HepG2 (cell line): ENCODE results near the gene KANTR. TPM values are rescaled to one million over a fixed set of nuclear protein-coding genes. Genes with fewer than 3 reads are reported as not detected.

Experiments
- ATAC-seq: fragments of 200-7000 bp; cut with Tn5 transposase; 3 replicates; pipeline ENCODE4 v1.9.1; 2020; ENCODE audit warnings: mild to moderate bottlenecking, moderate library complexity
- BruUV-seq: library from RNA; stranded (reverse); fragments of 400-500 nt; replicated peaks from 2 replicates; lab custom pipeline; 2021; lab: Mats Ljungman, UMichigan
- CTCF ChIA-PET: fragments of 300-600 bp; formaldehyde crosslinking; extraction: SDS; loops from one replicate; lab custom pipeline; 2021; ENCODE audit warnings: low total read pairs, inconsistent platforms, low intra/inter-chr PET ratio; lab: Yijun Ruan, JAX
- POLR2A ChIA-PET: fragments of 350-600 bp; sonication (Branson Sonifier 250); formaldehyde crosslinking; loops from one replicate; lab custom pipeline; 2020; ENCODE audit warnings: antibody characterized with exemption, inconsistent platforms; lab: Yijun Ruan, JAX
- DNase-seq: peaks from one replicate; pipeline ENCODE4 v3.0.0-alpha.2; 2015; ENCODE audit warnings: low spot score
- FAIRE-seq: peaks from 3 replicates; lab custom pipeline; 2011; peaks lifted over from hg19 to GRCh38; lab: Jason Lieb, UNC
- H2AFZ ChIP-seq: one replicate; pipeline ENCODE4 v1.6.1; 2011; ENCODE audit warnings: low read length, inconsistent platforms
- H3K27ac ChIP-seq: fragments of 300-600 bp; 3 replicates; pipeline ENCODE4 v1.8.0; 2011; ENCODE audit warnings: mixed run types, mild to moderate bottlenecking, mixed read lengths, low read length, inconsistent platforms; ENCODE audit not compliant: insufficient read depth; ENCODE audit errors: extremely low read length
- H3K27me3 ChIP-seq, 2 experiments: fragments of 200-600 bp in 1 of 2; 2 replicates in 1 of 2; 3 replicates in 1 of 2; pipeline versions ENCODE4 v1.6.0 to v1.8.0; 2011; ENCODE audit warnings: low read length in 2 of 2, mild to moderate bottlenecking in 2 of 2, moderate library complexity in 2 of 2, inconsistent platforms in 1 of 2; ENCODE audit not compliant: insufficient read depth in 2 of 2, control insufficient read depth in 1 of 2
- H3K36me3 ChIP-seq, 2 experiments: fragments of 200-600 bp in 1 of 2; replicated peaks in 1 of 2; 2 replicates in 1 of 2; 3 replicates in 1 of 2; pipeline versions ENCODE4 v1.5.1 to v1.8.0; 2011; ENCODE audit warnings: low read length in 2 of 2, inconsistent platforms in 1 of 2; ENCODE audit not compliant: insufficient read depth in 2 of 2, control insufficient read depth in 1 of 2
- H3K4me1 ChIP-seq: 2 replicates; pipeline ENCODE4 v1.5.1; 2012; ENCODE audit warnings: low read length, inconsistent platforms; ENCODE audit not compliant: insufficient read depth
- H3K4me2 ChIP-seq: 2 replicates; pipeline ENCODE4 v1.6.0; 2011; ENCODE audit warnings: low read depth, low read length, inconsistent platforms
- H3K4me3 ChIP-seq, 3 experiments: fragments of 200-600 bp in 1 of 3; sonication (generic), shearing (Covaris generic) in 1 of 3; replicated peaks in 1 of 3; 2 replicates each; pipeline ENCODE4 v1.5.1; 2011 to 2016; ENCODE audit warnings: low read length in 3 of 3, inconsistent platforms in 2 of 3, low read depth in 2 of 3, mild to moderate bottlenecking in 2 of 3, control low read depth in 1 of 3, mixed read lengths in 1 of 3; ENCODE audit not compliant: insufficient read depth in 1 of 3
- H3K79me2 ChIP-seq: one replicate; pipeline ENCODE4 v1.6.1; 2011; ENCODE audit warnings: low read length, inconsistent platforms; ENCODE audit not compliant: insufficient read depth
- H3K9ac ChIP-seq: 2 replicates; pipeline ENCODE4 v1.6.0; 2011; ENCODE audit warnings: mild to moderate bottlenecking, low read depth, low read length, inconsistent platforms; ENCODE audit not compliant: insufficient read depth
- H3K9me3 ChIP-seq: 2 replicates; pipeline ENCODE4 v1.5.1; 2012; ENCODE audit warnings: mild to moderate bottlenecking, low read length
- H4K20me1 ChIP-seq: 2 replicates; pipeline ENCODE4 v1.6.0; 2011; ENCODE audit warnings: inconsistent platforms, mild to moderate bottlenecking, low read length, moderate library complexity; ENCODE audit not compliant: insufficient read depth
- ARNT ChIP-seq: fragments of 450-650 bp; IDR thresholded peaks from 2 replicates; pipeline ENCODE4 v1.6.1; 2017
- MTA3 ChIP-seq: sonication (generic); formaldehyde crosslinking; IDR thresholded peaks from 2 replicates; pipeline ENCODE4 v1.4.0; 2020; ENCODE audit warnings: missing genetic modification reagents
- NR0B2 ChIP-seq: sonication (generic); formaldehyde crosslinking; IDR thresholded peaks from 2 replicates; pipeline ENCODE4 v1.4.0; 2020; ENCODE audit warnings: mild to moderate bottlenecking, missing genetic modification reagents
- ZNF407 ChIP-seq: sonication (generic); formaldehyde crosslinking; IDR thresholded peaks from one replicate; pipeline ENCODE4 v1.5.1; 2020; ENCODE audit warnings: mild to moderate bottlenecking, missing genetic modification reagents; ENCODE audit errors: not compliant biosample characterization
- ZNF562 ChIP-seq: sonication (generic); formaldehyde crosslinking; IDR thresholded peaks from 2 replicates; pipeline ENCODE4 v1.8.0; 2022; ENCODE audit warnings: missing genetic modification reagents, borderline replicate concordance
- ZZZ3 ChIP-seq: sonication (generic); formaldehyde crosslinking; IDR thresholded peaks from 2 replicates; pipeline ENCODE4 v1.4.0; 2020; ENCODE audit warnings: missing genetic modification reagents, mild to moderate bottlenecking, borderline replicate concordance
- WGBS: methylation state at CpG from one replicate; pipeline ENCODE4 v1.1.6; 2017; ENCODE audit warnings: low lambda C conversion rate; 5-methylcytosine and 5-hydroxymethylcytosine counted together
- in situ Hi-C: cut with HindIII; loops from 2 replicates; pipeline ENCODE4 v1.10.0; 2017; ENCODE audit warnings: low pct_unique_long_range_greater_than_20kb; ENCODE audit not compliant: extremely low pct_ligation_motif_present
- intact Hi-C: fragments of 100-400 bp; cut with micrococcal nuclease; formaldehyde crosslinking; loops from one replicate; pipeline ENCODE4 v1.10.0; 2022; ENCODE audit not compliant: unreplicated experiment
- polyA plus RNA-seq, 8 experiments: library from polyadenylated mRNA; depleted of rRNA in 3 of 8; stranded (reverse) in 7 of 8; unstranded in 1 of 8; fragments of >200 nt; fragmentation: Illumina TruSeq in 4 of 8; extraction: Trizol in 4 of 8; gene quantifications; 2 replicates each; pipeline versions ENCODE4 v1.2.1 to v1.2.3, GENCODE V29; 2011 to 2016; ENCODE audit warnings: low read depth in 4 of 8, missing spikeins in 1 of 8, mixed read lengths in 1 of 8; ENCODE audit not compliant: insufficient read depth in 1 of 8
- total RNA-seq, 5 experiments: library from RNA; depleted of rRNA; stranded (reverse); fragments of >200 nt; fragmentation: Illumina TruSeq; extraction: Trizol; gene quantifications; 2 replicates each; pipeline ENCODE4 v1.2.3, GENCODE V29; 2016; ENCODE audit warnings: low read depth in 1 of 5

KANTR gene
- total and polyA plus RNA-seq, 2 of the 13 experiments (the other 11 are each of a cell fraction or from before 2014, with no cell fraction given), result 4.4 to 9.0 TPM

GRCh38 chrX:53163436-53163835 lies 69.5 kb downstream of the KANTR start:
- in situ Hi-C loops, result no loop called here
- no peak for FAIRE-seq

More at GRCh38 chrX:53163436-53163835, 69.5 kb downstream of the KANTR start:
- Histone ChIP-seq H3K27ac (no peak overlapping the region), H3K9me3 (no peaks in the 10 kb centered on the region), H3K4me3 (no peak overlapping the region), H3K27me3 (no peaks in the 10 kb centered on the region), H3K4me1 (no peaks in the 10 kb centered on the region), H3K4me2 (no peak overlapping the region), H4K20me1 (no peaks in the 10 kb centered on the region), H3K9ac (no peak overlapping the region), H3K79me2 (no peaks in the 10 kb centered on the region), H2AFZ (no peak overlapping the region), H3K36me3 (no peaks in the 10 kb centered on the region)
- POLR2A ChIA-PET, result no interaction called here
- no peak for ATAC-seq
- intact Hi-C loops, result no loop called here
- 95% methylated on average over 6 of the region's 7 CpGs for WGBS
- TF ChIP-seq ZNF562 (CRISPR knock-in tag), result no peak
- TF ChIP-seq ARNT, result no peak
- TF ChIP-seq NR0B2 (CRISPR knock-in tag), result no peak
- no peak for TF ChIP-seq MTA3 (CRISPR knock-in tag)
- TF ChIP-seq ZZZ3, result no peak
- no peak for TF ChIP-seq ZNF407 (CRISPR knock-in tag)
- no peak for DNase-seq
- BruUV-seq, result no TSS peak
- CTCF ChIA-PET, result no interaction called here
